GM20000 (cell line): ENCODE measurements around the gene HES5.

Experiments
- DNase-seq: peaks from one replicate; pipeline ENCODE4 v3.0.0; 2012; ENCODE audit warnings: low spot score
- TF ChIP-seq, protein P1 (sequence below): IDR thresholded peaks from 2 replicates; pipeline ENCODE4 v1.5.1; 2012; ENCODE audit warnings: mild to moderate bottlenecking, control low read depth; ENCODE audit errors: extremely low read depth, missing control alignments

The HES5 gene

DNA sequence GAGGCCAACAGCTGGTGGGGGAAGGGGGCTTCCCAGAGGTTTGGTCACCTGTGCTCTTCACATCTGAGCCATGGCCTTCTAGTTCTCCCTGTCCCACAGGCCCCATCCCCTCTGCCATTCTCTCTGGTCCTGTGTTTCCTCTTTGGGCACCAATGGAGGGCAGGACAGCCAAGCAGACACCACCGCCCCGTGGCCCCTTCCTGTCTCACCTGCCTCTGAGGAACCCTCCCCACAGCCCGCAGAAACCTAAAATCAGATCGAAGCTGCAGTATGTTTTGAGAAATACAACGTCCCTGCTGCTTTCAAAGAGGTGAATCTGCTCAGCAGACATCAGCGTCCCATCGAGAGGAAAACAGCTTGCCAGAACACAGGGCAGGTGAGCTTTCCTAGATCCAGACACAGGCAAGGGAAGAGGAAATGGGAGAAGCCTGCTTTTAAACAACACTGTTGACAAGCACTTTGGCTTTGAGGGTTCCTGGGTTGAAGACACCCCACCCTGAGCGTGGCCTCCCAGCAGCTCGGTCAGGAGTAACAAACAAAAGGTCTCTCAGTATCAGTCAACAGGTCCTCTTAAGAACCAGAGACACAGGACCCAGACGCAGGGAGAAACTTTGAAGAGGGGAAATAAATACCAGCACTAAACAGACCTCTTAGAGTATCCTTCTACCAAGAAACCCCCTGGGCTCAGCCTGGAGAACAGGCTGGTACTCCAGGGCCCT is 6.0 kb downstream of the HES5 start:
- no peak for DNase-seq
- TF ChIP-seq, protein P1, sequence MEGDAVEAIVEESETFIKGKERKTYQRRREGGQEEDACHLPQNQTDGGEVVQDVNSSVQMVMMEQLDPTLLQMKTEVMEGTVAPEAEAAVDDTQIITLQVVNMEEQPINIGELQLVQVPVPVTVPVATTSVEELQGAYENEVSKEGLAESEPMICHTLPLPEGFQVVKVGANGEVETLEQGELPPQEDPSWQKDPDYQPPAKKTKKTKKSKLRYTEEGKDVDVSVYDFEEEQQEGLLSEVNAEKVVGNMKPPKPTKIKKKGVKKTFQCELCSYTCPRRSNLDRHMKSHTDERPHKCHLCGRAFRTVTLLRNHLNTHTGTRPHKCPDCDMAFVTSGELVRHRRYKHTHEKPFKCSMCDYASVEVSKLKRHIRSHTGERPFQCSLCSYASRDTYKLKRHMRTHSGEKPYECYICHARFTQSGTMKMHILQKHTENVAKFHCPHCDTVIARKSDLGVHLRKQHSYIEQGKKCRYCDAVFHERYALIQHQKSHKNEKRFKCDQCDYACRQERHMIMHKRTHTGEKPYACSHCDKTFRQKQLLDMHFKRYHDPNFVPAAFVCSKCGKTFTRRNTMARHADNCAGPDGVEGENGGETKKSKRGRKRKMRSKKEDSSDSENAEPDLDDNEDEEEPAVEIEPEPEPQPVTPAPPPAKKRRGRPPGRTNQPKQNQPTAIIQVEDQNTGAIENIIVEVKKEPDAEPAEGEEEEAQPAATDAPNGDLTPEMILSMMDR, result no peak

DNA sequence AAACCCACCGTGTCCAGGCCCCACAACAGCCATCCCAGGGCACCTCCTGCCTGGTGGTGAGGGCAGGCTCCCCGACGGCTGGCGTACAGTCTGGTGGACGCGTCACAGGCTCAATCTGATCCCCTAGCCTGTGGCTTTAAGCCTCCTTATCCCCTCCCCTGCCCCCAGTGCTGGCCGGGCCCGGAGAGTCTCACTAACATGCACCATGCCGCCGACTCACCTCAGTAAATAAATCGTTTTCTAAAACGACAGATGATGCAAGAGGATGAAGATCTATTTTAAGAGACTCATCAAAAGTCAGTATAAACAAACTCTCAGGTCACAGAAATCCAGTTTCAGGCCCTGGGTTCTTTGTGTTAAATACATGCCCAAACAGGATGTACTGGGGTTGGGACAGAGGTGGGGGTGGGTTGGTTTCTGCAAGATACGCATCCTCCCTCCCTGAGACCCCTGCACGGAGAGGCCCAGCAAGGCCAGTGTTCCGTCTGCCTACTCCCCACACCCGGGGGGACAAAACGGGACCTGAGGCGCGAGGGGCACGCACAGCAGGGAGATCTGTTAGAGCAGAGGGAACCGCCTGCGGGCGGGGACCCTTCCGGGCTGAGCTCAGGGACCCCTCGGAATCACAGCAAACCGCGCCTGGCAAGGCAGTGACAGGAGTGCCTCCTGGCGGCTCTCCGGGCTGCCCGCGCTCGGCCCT is 6.7 kb downstream of the HES5 start:
- DNase-seq, result no peak
- TF ChIP-seq, protein P1, result no peak

DNA sequence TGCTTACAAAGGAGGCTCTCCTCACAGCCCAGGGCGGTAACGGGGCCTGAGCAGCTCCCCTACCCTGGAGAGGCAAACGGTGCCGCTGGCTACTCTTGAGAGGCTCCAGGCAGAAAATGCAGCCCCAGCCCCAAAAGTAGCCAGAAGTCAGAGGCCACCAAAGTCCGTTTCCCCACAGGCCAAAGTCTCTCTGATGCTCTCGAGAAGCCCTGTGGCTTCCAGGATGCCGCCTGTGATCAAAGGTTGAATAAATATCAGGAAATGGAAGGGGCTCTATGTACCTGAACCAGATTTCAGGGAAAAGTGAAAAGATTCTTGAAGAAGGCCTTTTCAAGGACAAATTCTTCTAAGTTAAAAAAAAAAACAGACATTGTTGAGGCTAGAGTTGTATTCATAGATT is 7.8 kb downstream of the HES5 start:
- no peak for DNase-seq
- TF ChIP-seq, protein P1, result no peak

DNA sequence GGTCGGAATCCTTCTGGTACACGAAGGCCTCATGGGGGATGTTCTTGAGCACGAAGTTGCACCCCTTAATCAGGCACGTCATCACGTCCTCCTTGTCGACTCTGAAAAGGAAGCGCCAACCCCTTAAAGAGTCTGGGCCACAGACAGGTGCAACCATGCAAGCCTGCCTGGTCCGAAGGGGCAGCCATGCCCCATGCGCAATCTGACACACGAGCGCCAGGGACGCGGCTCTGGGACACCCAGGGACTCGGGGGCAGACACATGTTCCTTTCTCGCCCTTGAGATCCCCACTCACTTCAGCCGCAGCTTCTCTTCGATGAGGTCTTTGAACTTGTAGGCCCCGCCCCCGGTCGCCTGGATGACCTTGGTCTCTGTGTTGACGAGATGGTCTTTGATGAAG is 9.3 kb downstream of the HES5 start:
- no peak for DNase-seq

DNA sequence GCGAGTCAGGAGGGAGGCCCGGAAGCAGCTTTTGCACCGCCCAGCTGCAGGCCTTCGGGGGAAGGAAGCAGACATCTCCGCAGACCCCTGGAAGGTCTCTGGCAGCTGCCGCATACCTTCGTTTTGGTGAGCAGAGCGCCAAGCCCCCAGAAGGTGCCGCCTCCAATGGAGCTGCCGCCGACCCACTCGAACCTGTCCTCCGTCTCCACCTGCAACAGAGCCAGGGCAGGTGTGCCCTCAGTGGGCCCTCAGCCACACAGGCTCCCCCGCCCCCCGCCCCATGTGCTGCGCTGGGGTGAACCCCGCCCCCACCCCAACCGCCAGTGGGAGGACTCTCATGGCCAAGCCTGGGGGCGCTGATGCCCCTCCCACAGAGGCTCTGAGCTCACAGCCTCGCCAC is 9.9 kb downstream of the HES5 start:
- TF ChIP-seq, protein P1, result no peak
- DNase-seq, result no peak

More for the DNA sequence above, 9.3 kb downstream of the HES5 start:
- TF ChIP-seq, protein P1, result no peak

DNA sequence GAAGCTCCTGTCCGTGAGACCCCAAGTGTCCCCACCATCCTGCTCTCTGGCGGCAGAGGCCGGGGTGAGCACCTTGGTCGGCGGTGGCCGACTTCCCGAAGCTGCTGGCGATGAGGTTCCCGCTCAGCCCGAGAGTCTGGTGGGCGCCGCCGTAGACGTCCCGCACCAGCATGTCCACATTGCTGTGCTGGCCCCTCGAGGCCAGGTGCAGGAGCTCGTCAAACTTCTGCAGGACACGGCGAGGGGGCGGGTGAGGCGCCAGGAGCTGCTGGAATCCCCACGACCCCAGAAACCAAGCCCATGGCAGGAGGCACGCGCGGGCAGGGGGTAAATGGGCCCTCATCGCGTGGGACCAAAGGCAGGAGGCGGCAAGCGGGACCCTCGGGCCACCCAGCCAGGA is 10.3 kb downstream of the HES5 start:
- no peak for DNase-seq

More for the DNA sequence above, 10.3 kb downstream of the HES5 start:
- TF ChIP-seq, protein P1, result no peak
